Neuron (in vitro differentiated cells): ENCODE data around the gene DCXR.

ENCODE experiments used
- H2AFZ ChIP-seq: one replicate; pipeline ENCODE4 v1.6.1; 2013; ENCODE audit warnings: low read depth, mild to moderate bottlenecking, inconsistent platforms, low read length, moderate library complexity
- H3K27me3 ChIP-seq: one replicate; pipeline ENCODE4 v1.6.1; 2013; ENCODE audit warnings: low read length; ENCODE audit not compliant: insufficient read depth
- H3K36me3 ChIP-seq: one replicate; pipeline ENCODE4 v1.6.1; 2013; ENCODE audit warnings: low read length; ENCODE audit not compliant: insufficient read depth
- H3K4me1 ChIP-seq: one replicate; pipeline ENCODE4 v1.6.1; 2013; ENCODE audit warnings: low read length; ENCODE audit not compliant: insufficient read depth
- H3K4me3 ChIP-seq: 2 replicates; pipeline ENCODE4 v1.5.1; 2013; ENCODE audit warnings: mild to moderate bottlenecking, low read length, moderate library complexity
- H3K9me3 ChIP-seq: one replicate; pipeline ENCODE4 v1.6.1; 2013; ENCODE audit warnings: low read length

DCXR gene

GRCh38 chr17:82035488-82035887, 2.0 kb downstream of the DCXR start:
- peaks cover 7% of the 10 kb centered on the region for H3K36me3 ChIP-seq
- peaks cover 30% of the 10 kb centered on the region for H3K4me1 ChIP-seq
- H2AFZ ChIP-seq, result no peak overlapping the region
- no peaks in the 10 kb centered on the region for H3K27me3 ChIP-seq
- no peaks in the 10 kb centered on the region for H3K9me3 ChIP-seq
- H3K4me3 ChIP-seq, result no peak overlapping the region

GRCh38 chr17:82034371-82035011, 3.0 kb downstream of the DCXR start:
- Histone ChIP-seq H3K27me3 (no peaks in the 10 kb centered on the region), H3K9me3 (no peaks in the 10 kb centered on the region), H2AFZ (no peak overlapping the region), H3K4me1 (peaks cover 33% of the 10 kb centered on the region), H3K36me3 (peaks cover 7% of the 10 kb centered on the region), H3K4me3 (no peak overlapping the region)

GRCh38 chr17:82033359-82034085, 4.0 kb downstream of the DCXR start:
- H3K4me1 ChIP-seq, result peaks cover 33% of the 10 kb centered on the region
- no peak overlapping the region for H2AFZ ChIP-seq
- H3K36me3 ChIP-seq, result peaks cover 7% of the 10 kb centered on the region
- H3K27me3 ChIP-seq, result no peaks in the 10 kb centered on the region
- no peaks in the 10 kb centered on the region for H3K9me3 ChIP-seq
- H3K4me3 ChIP-seq, result no peak overlapping the region

GRCh38 chr17:82031885-82032627, 5.4 kb downstream of the DCXR start:
- Histone ChIP-seq H3K36me3 (peaks cover 7% of the 10 kb centered on the region), H3K4me1 (peaks cover 33% of the 10 kb centered on the region), H3K9me3 (no peaks in the 10 kb centered on the region), H2AFZ (no peak overlapping the region), H3K27me3 (no peaks in the 10 kb centered on the region), H3K4me3 (peak overlapping the region; percentile 39)

- peaks cover 27% of the 10 kb centered on the region for H3K4me1 ChIP-seq
- no peaks in the 10 kb centered on the region for H3K27me3 ChIP-seq
- H2AFZ ChIP-seq, result peak within 1 kb of the TSS; percentile 74
- H3K4me3 ChIP-seq, result peak within 1 kb of the TSS; percentile 39
- no peaks in the 10 kb centered on the region for H3K9me3 ChIP-seq
- peaks cover 7% of the 10 kb centered on the region for H3K36me3 ChIP-seq
These were observed 6.1 kb downstream of the DCXR start, which contains the start of gene RAC3 for GRCh38 chr17:82031303-82031884. Gene RAC3, plus strand, starts transcription at chr17:82031678. Its CDS starts 84 bp downstream, at chr17:82031762.

- H3K27me3 ChIP-seq, result no peaks in the 10 kb centered on the region
- H3K4me1 ChIP-seq, result peaks cover 21% of the 10 kb centered on the region
- H3K4me3 ChIP-seq, result peak overlapping the region; percentile 38
- H2AFZ ChIP-seq, result peak overlapping the region; percentile 74
- peaks cover 5% of the 10 kb centered on the region for H3K36me3 ChIP-seq
- no peaks in the 10 kb centered on the region for H3K9me3 ChIP-seq
These were observed 6.8 kb downstream of the DCXR start for GRCh38 chr17:82030470-82031302.

GRCh38 chr17:82029990-82030469, 7.5 kb downstream of the DCXR start:
- H3K4me3 ChIP-seq, result no peak overlapping the region

GRCh38 chr17:82029391-82029790, 8.1 kb downstream of the DCXR start:
- Histone ChIP-seq H3K27me3 (no peaks in the 10 kb centered on the region), H3K4me1 (peaks cover 25% of the 10 kb centered on the region), H3K4me3 (no peak overlapping the region), H3K36me3 (no peaks in the 10 kb centered on the region), H3K9me3 (no peaks in the 10 kb centered on the region), H2AFZ (no peak overlapping the region)

More at GRCh38 chr17:82029990-82030469, 7.5 kb downstream of the DCXR start:
- no peaks in the 10 kb centered on the region for H3K27me3 ChIP-seq
- H3K4me1 ChIP-seq, result peaks cover 21% of the 10 kb centered on the region
- H2AFZ ChIP-seq, result no peak overlapping the region
- H3K36me3 ChIP-seq, result no peaks in the 10 kb centered on the region
- H3K9me3 ChIP-seq, result no peaks in the 10 kb centered on the region

GRCh38 chr17:82028966-82029365, 8.5 kb downstream of the DCXR start:
- Histone ChIP-seq H3K4me3 (no peak overlapping the region), H3K36me3 (no peaks in the 10 kb centered on the region), H3K4me1 (peaks cover 26% of the 10 kb centered on the region), H3K9me3 (no peaks in the 10 kb centered on the region), H2AFZ (no peak overlapping the region), H3K27me3 (no peaks in the 10 kb centered on the region)

- Histone ChIP-seq H3K27me3 (no peaks in the 10 kb centered on the region), H2AFZ (no peak overlapping the region), H3K36me3 (no peaks in the 10 kb centered on the region), H3K4me1 (peaks cover 31% of the 10 kb centered on the region), H3K4me3 (no peak overlapping the region), H3K9me3 (no peaks in the 10 kb centered on the region)
These were observed 9.3 kb downstream of the DCXR start for GRCh38 chr17:82028246-82028645.

- Histone ChIP-seq H3K27me3 (no peaks in the 10 kb centered on the region), H3K9me3 (no peaks in the 10 kb centered on the region), H3K36me3 (no peaks in the 10 kb centered on the region), H3K4me1 (peaks cover 28% of the 10 kb centered on the region), H2AFZ (no peak overlapping the region), H3K4me3 (no peak overlapping the region)
These were observed 11.9 kb downstream of the DCXR start for GRCh38 chr17:82025401-82026107.

GRCh38 chr17:82024859-82025258, 12.6 kb downstream of the DCXR start:
- Histone ChIP-seq H3K4me3 (no peak overlapping the region), H3K9me3 (no peaks in the 10 kb centered on the region), H3K27me3 (no peaks in the 10 kb centered on the region), H2AFZ (no peak overlapping the region), H3K4me1 (peaks cover 26% of the 10 kb centered on the region), H3K36me3 (no peaks in the 10 kb centered on the region)
